HepG2 (cell line): ENCODE measurements around the gene NANOGP8. TPM values are rescaled to one million over a fixed set of nuclear protein-coding genes. Genes with fewer than 3 reads are reported as not detected.
A peak's percentile ranks its signal among the peaks of the same experiment; 100 is the strongest.

Experiments
- ATAC-seq: fragments of 200-7000 bp; cut with Tn5 transposase; 3 replicates; pipeline ENCODE4 v1.9.1; 2020; ENCODE audit warnings: mild to moderate bottlenecking, moderate library complexity
- BruUV-seq: library from RNA; stranded (reverse); fragments of 400-500 nt; replicated peaks from 2 replicates; lab custom pipeline; 2021; lab: Mats Ljungman, UMichigan
- CTCF ChIA-PET: fragments of 300-600 bp; formaldehyde crosslinking; extraction: SDS; loops from one replicate; lab custom pipeline; 2021; ENCODE audit warnings: low total read pairs, inconsistent platforms, low intra/inter-chr PET ratio; lab: Yijun Ruan, JAX
- POLR2A ChIA-PET: fragments of 350-600 bp; sonication (Branson Sonifier 250); formaldehyde crosslinking; loops from one replicate; lab custom pipeline; 2020; ENCODE audit warnings: antibody characterized with exemption, inconsistent platforms; lab: Yijun Ruan, JAX
- DNase-seq: peaks from one replicate; pipeline ENCODE4 v3.0.0-alpha.2; 2015; ENCODE audit warnings: low spot score
- FAIRE-seq: peaks from 3 replicates; lab custom pipeline; 2011; peaks lifted over from hg19 to GRCh38; lab: Jason Lieb, UNC
- H2AFZ ChIP-seq: one replicate; pipeline ENCODE4 v1.6.1; 2011; ENCODE audit warnings: low read length, inconsistent platforms
- H3K27ac ChIP-seq: fragments of 300-600 bp; 3 replicates; pipeline ENCODE4 v1.8.0; 2011; ENCODE audit warnings: mixed run types, mild to moderate bottlenecking, mixed read lengths, low read length, inconsistent platforms; ENCODE audit not compliant: insufficient read depth; ENCODE audit errors: extremely low read length
- H3K27me3 ChIP-seq, 2 experiments: fragments of 200-600 bp in 1 of 2; 2 replicates in 1 of 2; 3 replicates in 1 of 2; pipeline versions ENCODE4 v1.6.0 to v1.8.0; 2011; ENCODE audit warnings: low read length in 2 of 2, mild to moderate bottlenecking in 2 of 2, moderate library complexity in 2 of 2, inconsistent platforms in 1 of 2; ENCODE audit not compliant: insufficient read depth in 2 of 2, control insufficient read depth in 1 of 2
- H3K36me3 ChIP-seq, 2 experiments: fragments of 200-600 bp in 1 of 2; replicated peaks in 1 of 2; 2 replicates in 1 of 2; 3 replicates in 1 of 2; pipeline versions ENCODE4 v1.5.1 to v1.8.0; 2011; ENCODE audit warnings: low read length in 2 of 2, inconsistent platforms in 1 of 2; ENCODE audit not compliant: insufficient read depth in 2 of 2, control insufficient read depth in 1 of 2
- H3K4me1 ChIP-seq: 2 replicates; pipeline ENCODE4 v1.5.1; 2012; ENCODE audit warnings: low read length, inconsistent platforms; ENCODE audit not compliant: insufficient read depth
- H3K4me2 ChIP-seq: 2 replicates; pipeline ENCODE4 v1.6.0; 2011; ENCODE audit warnings: low read depth, low read length, inconsistent platforms
- H3K4me3 ChIP-seq, 3 experiments: fragments of 200-600 bp in 1 of 3; sonication (generic), shearing (Covaris generic) in 1 of 3; replicated peaks in 1 of 3; 2 replicates each; pipeline ENCODE4 v1.5.1; 2011 to 2016; ENCODE audit warnings: low read length in 3 of 3, inconsistent platforms in 2 of 3, low read depth in 2 of 3, mild to moderate bottlenecking in 2 of 3, control low read depth in 1 of 3, mixed read lengths in 1 of 3; ENCODE audit not compliant: insufficient read depth in 1 of 3
- H3K79me2 ChIP-seq: one replicate; pipeline ENCODE4 v1.6.1; 2011; ENCODE audit warnings: low read length, inconsistent platforms; ENCODE audit not compliant: insufficient read depth
- H3K9ac ChIP-seq: 2 replicates; pipeline ENCODE4 v1.6.0; 2011; ENCODE audit warnings: mild to moderate bottlenecking, low read depth, low read length, inconsistent platforms; ENCODE audit not compliant: insufficient read depth
- H3K9me3 ChIP-seq: 2 replicates; pipeline ENCODE4 v1.5.1; 2012; ENCODE audit warnings: mild to moderate bottlenecking, low read length
- H4K20me1 ChIP-seq: 2 replicates; pipeline ENCODE4 v1.6.0; 2011; ENCODE audit warnings: inconsistent platforms, mild to moderate bottlenecking, low read length, moderate library complexity; ENCODE audit not compliant: insufficient read depth
- CEBPB ChIP-seq: IDR thresholded peaks from 2 replicates; pipeline ENCODE4 v1.6.1; 2011; ENCODE audit warnings: low read depth, low read length, improper control_type of control experiment, borderline replicate concordance
- DDIT3 ChIP-seq: sonication (generic); formaldehyde crosslinking; IDR thresholded peaks from 2 replicates; pipeline ENCODE4 v1.4.0; 2020; ENCODE audit warnings: mild to moderate bottlenecking, missing genetic modification reagents
- FLYWCH1 ChIP-seq: sonication (generic); formaldehyde crosslinking; IDR thresholded peaks from 2 replicates; pipeline ENCODE4 v1.8.1; 2023; ENCODE audit warnings: mild to moderate bottlenecking, missing genetic modification reagents
- LRRFIP1 ChIP-seq: sonication (generic); formaldehyde crosslinking; conservative IDR thresholded peaks from 2 replicates; pipeline ENCODE4 v1.4.0; 2020; ENCODE audit warnings: missing genetic modification reagents
- MEIS2 ChIP-seq: sonication (generic); formaldehyde crosslinking; IDR thresholded peaks from 2 replicates; pipeline ENCODE4 v1.9.0; 2021; ENCODE audit warnings: mild to moderate bottlenecking, missing genetic modification reagents
- ZFP1 ChIP-seq: IDR thresholded peaks from 2 replicates; pipeline ENCODE4 v1.6.1; 2016
- ZNF441 ChIP-seq: sonication (generic); formaldehyde crosslinking; IDR thresholded peaks from 2 replicates; pipeline ENCODE4 v1.7.0; 2021; ENCODE audit warnings: missing genetic modification reagents, borderline replicate concordance
- ZNF709 ChIP-seq: sonication (generic); formaldehyde crosslinking; IDR thresholded peaks from 2 replicates; pipeline ENCODE4 v1.5.0; 2020; ENCODE audit warnings: mild to moderate bottlenecking, missing genetic modification reagents
- ZNF766 ChIP-seq: sonication (generic); formaldehyde crosslinking; IDR thresholded peaks from 2 replicates; pipeline ENCODE4 v1.5.0; 2020; ENCODE audit warnings: missing genetic modification reagents, borderline replicate concordance
- WGBS: methylation state at CpG from one replicate; pipeline ENCODE4 v1.1.6; 2017; ENCODE audit warnings: low lambda C conversion rate; 5-methylcytosine and 5-hydroxymethylcytosine counted together
- in situ Hi-C: cut with HindIII; loops from 2 replicates; pipeline ENCODE4 v1.10.0; 2017; ENCODE audit warnings: low pct_unique_long_range_greater_than_20kb; ENCODE audit not compliant: extremely low pct_ligation_motif_present
- intact Hi-C: fragments of 100-400 bp; cut with micrococcal nuclease; formaldehyde crosslinking; loops from one replicate; pipeline ENCODE4 v1.10.0; 2022; ENCODE audit not compliant: unreplicated experiment
- polyA plus RNA-seq, 8 experiments: library from polyadenylated mRNA; depleted of rRNA in 3 of 8; stranded (reverse) in 7 of 8; unstranded in 1 of 8; fragments of >200 nt; fragmentation: Illumina TruSeq in 4 of 8; extraction: Trizol in 4 of 8; gene quantifications; 2 replicates each; pipeline versions ENCODE4 v1.2.1 to v1.2.3, GENCODE V29; 2011 to 2016; ENCODE audit warnings: low read depth in 4 of 8, missing spikeins in 1 of 8, mixed read lengths in 1 of 8; ENCODE audit not compliant: insufficient read depth in 1 of 8
- total RNA-seq, 5 experiments: library from RNA; depleted of rRNA; stranded (reverse); fragments of >200 nt; fragmentation: Illumina TruSeq; extraction: Trizol; gene quantifications; 2 replicates each; pipeline ENCODE4 v1.2.3, GENCODE V29; 2016; ENCODE audit warnings: low read depth in 1 of 5

The NANOGP8 gene
- total and polyA plus RNA-seq, 2 of the 13 experiments (the other 11 are each of a cell fraction or from before 2014, with no cell fraction given): 0.27 TPM; not detected in 1

DNA sequence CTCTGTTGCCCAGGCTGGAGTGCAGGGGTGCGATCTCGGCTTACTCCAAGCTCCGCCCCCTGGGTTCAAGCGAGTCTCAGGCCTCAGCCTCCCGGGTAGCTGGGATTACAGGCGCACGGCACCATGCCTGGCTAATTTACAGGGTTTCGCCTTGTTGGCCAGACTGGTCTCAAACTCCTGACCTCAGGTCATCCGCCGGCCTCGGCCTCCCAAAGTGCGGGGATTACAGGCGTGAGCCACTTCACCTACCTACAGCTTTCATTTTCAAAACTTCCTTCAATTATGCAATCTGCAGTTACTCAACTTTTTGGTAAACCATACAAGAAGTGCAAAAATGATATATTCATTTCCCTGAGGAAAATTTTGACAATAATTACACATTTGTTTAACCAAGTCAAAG is 14.0 kb downstream of the NANOGP8 start:
- ATAC-seq: no peak
- Histone ChIP-seq H3K27me3 (no peaks in the 10 kb centered on the region; a peak in 1 of 5 replicates), H3K4me3 (no peak overlapping the region), H3K4me2 (no peak overlapping the region; the same call in 1 of the 2 replicates), H3K4me1 (no peaks in the 10 kb centered on the region), H4K20me1 (no peaks in the 10 kb centered on the region), H3K79me2 (no peaks in the 10 kb centered on the region), H3K36me3 (no peaks in the 10 kb centered on the region), H3K9ac (no peak overlapping the region), H3K27ac (no peak overlapping the region), H2AFZ (no peak overlapping the region), H3K9me3 (no peaks in the 10 kb centered on the region)
- TF ChIP-seq MEIS2 (no peak), FLYWCH1 (CRISPR knock-in tag) (no peak), ZNF766 (CRISPR knock-in tag) (no peak), ZFP1 (CRISPR knock-in tag) (no peak), CEBPB (peak; percentile 17; the same call in 1 of the 2 replicates)
- ChIA-PET CTCF (no interaction called here), POLR2A (no interaction called here)
- intact Hi-C loops: no loop called here
- 55% methylated on average over 13 of the region's 13 CpGs for WGBS
- BruUV-seq: no TSS peak
- in situ Hi-C loops: loop anchor here (10.0 kb wide), 1 partner anchor 214 kb away; no protein-coding TSS in a partner anchor
- no peak for DNase-seq
- no peak for FAIRE-seq

DNA sequence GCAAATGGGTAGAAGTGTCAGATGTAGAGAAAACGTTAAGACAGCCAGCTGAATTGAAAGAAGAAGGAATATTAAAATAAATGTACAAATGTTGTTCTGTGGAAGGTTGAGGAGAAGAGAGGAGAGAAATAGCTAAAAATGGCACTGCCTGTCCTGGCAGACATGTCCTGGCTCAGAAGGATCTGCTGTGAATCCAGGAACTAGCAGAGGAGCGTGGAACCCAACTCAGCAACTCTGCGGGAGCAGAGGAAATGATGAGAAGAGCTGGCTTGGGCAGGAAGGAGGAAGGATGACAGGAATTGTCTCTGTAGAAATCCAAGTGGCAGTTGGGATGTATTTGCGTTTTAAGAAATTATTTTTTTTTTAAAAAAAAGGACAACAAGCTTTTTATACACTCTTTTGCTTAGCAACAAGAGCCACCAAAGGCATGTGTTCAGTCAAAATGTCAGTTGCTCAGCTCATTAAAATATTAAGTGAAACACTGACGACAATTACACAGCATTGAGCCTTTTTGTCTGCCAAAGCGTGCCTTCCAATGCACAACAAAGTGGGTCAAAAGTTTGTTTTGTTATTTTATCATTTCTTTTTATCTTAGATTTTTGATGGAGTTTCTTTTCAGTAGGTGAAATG is 16.1 kb downstream of the NANOGP8 start:
- TF ChIP-seq ZNF441 (no peak), DDIT3 (no peak), ZNF709 (no peak), LRRFIP1 (CRISPR knock-in tag) (no peak)
- no peak overlapping the region for H3K9ac ChIP-seq
- H3K79me2 ChIP-seq: no peaks in the 10 kb centered on the region
- H2AFZ ChIP-seq: no peak overlapping the region
- WGBS: 31% methylated on average over 6 of the region's 6 CpGs
- H3K36me3 ChIP-seq: no peaks in the 10 kb centered on the region
- FAIRE-seq (no peak), DNase-seq (no peak), ATAC-seq (no peak)
- CTCF ChIA-PET: no interaction called here
- H4K20me1 ChIP-seq: no peaks in the 10 kb centered on the region
- in situ Hi-C loops: no loop called here
- H3K27me3 ChIP-seq: no peaks in the 10 kb centered on the region
- H3K4me1 ChIP-seq: no peaks in the 10 kb centered on the region
- H3K27ac ChIP-seq: no peak overlapping the region
- H3K9me3 ChIP-seq: no peaks in the 10 kb centered on the region
- POLR2A ChIA-PET: no interaction called here
- intact Hi-C loops: no loop called here
- no TSS peak for BruUV-seq
- H3K4me3 ChIP-seq: no peak overlapping the region
- H3K4me2 ChIP-seq: no peak overlapping the region
